Trophoblast cell (in vitro differentiated cells and primary cell): ENCODE data around the gene PRAMEF8.
"Not testable (repeated sequence)": the region's sequence is repeated elsewhere in the genome, so short reads cannot be mapped to it uniquely, and the experiment has no call there.

ENCODE experiments used
- DNase-seq, 2 donors: peaks; one replicate each; pipeline ENCODE4 v3.0.0-alpha.2; 2016
- H2AFZ ChIP-seq: 2 replicates; pipeline ENCODE4 v1.6.1; 2013; ENCODE audit warnings: low read length, moderate library complexity, mild to moderate bottlenecking; ENCODE audit not compliant: insufficient read depth, poor library complexity
- H2AK5ac ChIP-seq: 2 replicates; pipeline ENCODE4 v1.6.1; 2013; ENCODE audit warnings: mild to moderate bottlenecking, low read length
- H2BK120ac ChIP-seq: 2 replicates; pipeline ENCODE4 v1.6.1; 2013; ENCODE audit warnings: low read length, mild to moderate bottlenecking, moderate library complexity; ENCODE audit not compliant: insufficient read depth, poor library complexity
- H2BK12ac ChIP-seq: 2 replicates; pipeline ENCODE4 v1.6.1; 2013; ENCODE audit warnings: mild to moderate bottlenecking, low read length, moderate library complexity
- H2BK5ac ChIP-seq: 2 replicates; pipeline ENCODE4 v1.6.1; 2013; ENCODE audit warnings: low read length, low read depth, moderate library complexity, mild to moderate bottlenecking; ENCODE audit not compliant: poor library complexity
- H3K14ac ChIP-seq: 2 replicates; pipeline ENCODE4 v1.6.1; 2013; ENCODE audit warnings: mild to moderate bottlenecking, low read length
- H3K18ac ChIP-seq: 2 replicates; pipeline ENCODE4 v1.6.1; 2013; ENCODE audit warnings: mild to moderate bottlenecking, low read length
- H3K23ac ChIP-seq: 2 replicates; pipeline ENCODE4 v1.6.1; 2013; ENCODE audit warnings: low read length
- H3K27ac ChIP-seq: 2 replicates; pipeline ENCODE4 v1.5.1; 2013; ENCODE audit warnings: low read depth, mild to moderate bottlenecking, inconsistent platforms, low read length, moderate library complexity
- H3K27me3 ChIP-seq: 2 replicates; pipeline ENCODE4 v1.6.1; 2013; ENCODE audit warnings: inconsistent platforms, mild to moderate bottlenecking, low read length, moderate library complexity; ENCODE audit not compliant: insufficient read depth
- H3K36me3 ChIP-seq, 2 experiments: 1 replicate in 1 of 2; 2 replicates in 1 of 2; pipeline ENCODE4 v1.6.1; 2013; ENCODE audit warnings: low read length in 2 of 2, mild to moderate bottlenecking in 2 of 2, moderate library complexity in 1 of 2; ENCODE audit not compliant: insufficient read depth in 2 of 2, control insufficient read depth in 1 of 2
- H3K4ac ChIP-seq: 2 replicates; pipeline ENCODE4 v1.6.1; 2013; ENCODE audit warnings: low read depth, mild to moderate bottlenecking, low read length, moderate library complexity
- H3K4me1 ChIP-seq, 2 experiments: 1 replicate in 1 of 2; 2 replicates in 1 of 2; pipeline ENCODE4 v1.6.1; 2013; ENCODE audit warnings: low read length in 2 of 2, mild to moderate bottlenecking in 2 of 2, moderate library complexity in 1 of 2; ENCODE audit not compliant: insufficient read depth in 2 of 2, control insufficient read depth in 1 of 2
- H3K4me2 ChIP-seq: 2 replicates; pipeline ENCODE4 v1.6.1; 2013; ENCODE audit warnings: inconsistent platforms, mild to moderate bottlenecking, low read length, moderate library complexity
- H3K4me3 ChIP-seq: 2 replicates; pipeline ENCODE4 v1.5.1; 2013; ENCODE audit warnings: mild to moderate bottlenecking, low read depth, low read length, inconsistent platforms
- H3K79me1 ChIP-seq: one replicate; pipeline ENCODE4 v1.6.1; 2013; ENCODE audit warnings: low read length
- H3K79me2 ChIP-seq: 2 replicates; pipeline ENCODE4 v1.6.1; 2013; ENCODE audit warnings: low read length, mild to moderate bottlenecking; ENCODE audit not compliant: control insufficient read depth, insufficient read depth, poor library complexity
- H3K9ac ChIP-seq: 2 replicates; pipeline ENCODE4 v1.6.1; 2013; ENCODE audit warnings: mild to moderate bottlenecking, low read length
- H3K9me3 ChIP-seq: 2 replicates; pipeline ENCODE4 v1.6.1; 2013; ENCODE audit warnings: low read depth, mild to moderate bottlenecking, control low read depth, inconsistent platforms, low read length; ENCODE audit not compliant: insufficient read depth
- H4K12ac ChIP-seq: 2 replicates; pipeline ENCODE4 v1.6.1; 2013; ENCODE audit warnings: low read depth, mild to moderate bottlenecking, low read length, moderate library complexity
- H4K8ac ChIP-seq: 2 replicates; pipeline ENCODE4 v1.6.1; 2013; ENCODE audit warnings: low read depth, mild to moderate bottlenecking, low read length, moderate library complexity
- H4K91ac ChIP-seq: one replicate; pipeline ENCODE4 v1.6.1; 2013; ENCODE audit warnings: low read depth, mild to moderate bottlenecking, low read length, moderate library complexity
- WGBS: extraction: QIAGEN DNeasy Blood & Tissue Kit; methylation state at CpG from one replicate; pipeline ENCODE4 v1.1.7; 2013; ENCODE audit warnings: missing lambda C conversion rate; ENCODE audit not compliant: insufficient read length, insufficient coverage; ENCODE audit errors: extremely low coverage; 5-methylcytosine and 5-hydroxymethylcytosine counted together

PRAMEF8 gene

GRCh38 chr1:13298699-13299098 lies 13.8 kb upstream of the PRAMEF8 start:
- not testable (repeated sequence) for H4K91ac ChIP-seq, H3K18ac ChIP-seq, H3K27me3 ChIP-seq, H3K14ac ChIP-seq, H3K4me2 ChIP-seq, H4K8ac ChIP-seq, H3K4ac ChIP-seq, H2BK12ac ChIP-seq, H3K9me3 ChIP-seq, H2BK5ac ChIP-seq, H3K4me3 ChIP-seq, H2AK5ac ChIP-seq, DNase-seq, H3K4me1 ChIP-seq, H3K79me2 ChIP-seq, H3K27ac ChIP-seq, H3K23ac ChIP-seq, H3K9ac ChIP-seq, H2BK120ac ChIP-seq, H3K36me3 ChIP-seq, H2AFZ ChIP-seq, H4K12ac ChIP-seq, H3K79me1 ChIP-seq
- WGBS, result no CpG with 5 or more reads among the region's 27 CpGs

GRCh38 chr1:13297216-13297931 lies 12.4 kb upstream of the PRAMEF8 start:
- WGBS, result no CpG with 5 or more reads among the region's 5 CpGs
- not testable (repeated sequence) for H3K4me3 ChIP-seq

GRCh38 chr1:13289030-13289429 lies 4.1 kb upstream of the PRAMEF8 start:
- not testable (repeated sequence) for H3K4me2 ChIP-seq, H2AFZ ChIP-seq, H2BK120ac ChIP-seq, DNase-seq, H3K9ac ChIP-seq, H3K27ac ChIP-seq, H2BK12ac ChIP-seq, H4K8ac ChIP-seq, H3K18ac ChIP-seq, H2BK5ac ChIP-seq, H3K79me1 ChIP-seq, H3K27me3 ChIP-seq, H4K91ac ChIP-seq, H2AK5ac ChIP-seq, H3K14ac ChIP-seq, H3K9me3 ChIP-seq, H3K4me1 ChIP-seq, H3K79me2 ChIP-seq, H4K12ac ChIP-seq, H3K4ac ChIP-seq, H3K23ac ChIP-seq, H3K36me3 ChIP-seq, H3K4me3 ChIP-seq
- WGBS, result no CpG with 5 or more reads among the region's 3 CpGs

More at GRCh38 chr1:13297216-13297931, 12.4 kb upstream of the PRAMEF8 start:
- not testable (repeated sequence) for H2AK5ac ChIP-seq, H3K9me3 ChIP-seq, DNase-seq, H3K9ac ChIP-seq, H2AFZ ChIP-seq, H3K4me1 ChIP-seq, H2BK5ac ChIP-seq, H2BK12ac ChIP-seq, H3K14ac ChIP-seq, H3K36me3 ChIP-seq, H4K8ac ChIP-seq, H3K27ac ChIP-seq, H3K4me2 ChIP-seq, H3K18ac ChIP-seq, H3K27me3 ChIP-seq, H3K79me1 ChIP-seq, H2BK120ac ChIP-seq, H4K91ac ChIP-seq, H3K23ac ChIP-seq, H3K4ac ChIP-seq, H3K79me2 ChIP-seq, H4K12ac ChIP-seq

GRCh38 chr1:13279617-13280016 lies 5.3 kb downstream of the PRAMEF8 start:
- WGBS, result no CpG with 5 or more reads among the region's 3 CpGs
- H3K9me3 ChIP-seq, H3K4me3 ChIP-seq, H2AK5ac ChIP-seq, DNase-seq, H3K9ac ChIP-seq, H3K79me1 ChIP-seq, H2BK5ac ChIP-seq, H3K23ac ChIP-seq, H4K8ac ChIP-seq, H3K27ac ChIP-seq, H3K4ac ChIP-seq, H3K79me2 ChIP-seq, H3K4me2 ChIP-seq, H3K36me3 ChIP-seq, H3K18ac ChIP-seq, H3K14ac ChIP-seq, H3K4me1 ChIP-seq, H2BK12ac ChIP-seq, H4K12ac ChIP-seq, H4K91ac ChIP-seq, H2BK120ac ChIP-seq, H3K27me3 ChIP-seq, H2AFZ ChIP-seq: not testable (repeated sequence)
